ENCODE data around the gene RASD1.

Gene RASD1

DNA sequence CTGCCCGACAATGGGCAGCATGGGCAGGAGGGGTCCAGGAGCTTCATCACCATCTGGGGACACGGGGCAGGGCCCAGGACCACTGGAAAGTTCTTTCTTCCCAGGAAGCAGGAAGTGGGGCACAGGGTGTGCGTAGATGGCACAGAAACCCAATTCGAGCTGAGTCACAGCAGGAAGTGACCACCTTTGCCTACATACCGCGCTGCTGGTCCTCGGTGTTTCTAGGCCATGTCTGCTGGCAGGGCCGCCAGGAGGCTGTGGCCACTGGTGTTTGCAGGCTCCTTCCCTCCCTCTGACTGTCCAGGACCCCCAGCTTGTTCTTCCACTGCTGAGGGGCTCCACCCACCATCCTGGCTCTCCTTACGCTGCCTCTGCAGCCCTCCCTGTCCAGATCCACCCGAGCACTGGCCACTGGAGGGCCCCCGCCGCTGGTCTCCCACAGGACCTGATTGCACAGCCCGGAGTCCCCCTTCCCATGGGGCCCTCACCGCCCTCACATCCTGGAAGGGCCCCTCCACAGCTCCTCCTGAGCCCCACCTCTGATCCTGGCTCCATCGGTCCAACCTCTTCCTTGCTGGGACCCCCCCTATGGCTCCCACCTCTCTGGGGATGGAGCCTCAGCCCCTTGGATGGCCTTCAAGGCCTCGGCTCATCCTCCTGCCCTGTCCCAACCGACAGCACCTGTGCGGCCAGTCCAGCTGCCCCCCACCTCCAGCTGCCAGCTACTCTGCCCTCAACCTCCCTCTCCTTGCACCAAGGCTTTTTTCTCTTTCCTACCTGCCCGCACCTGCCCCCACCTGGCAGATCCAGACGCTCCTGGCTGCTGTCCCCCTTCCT, 14.5 kb upstream of the RASD1 start:
- no peak for DNase-seq

DNA sequence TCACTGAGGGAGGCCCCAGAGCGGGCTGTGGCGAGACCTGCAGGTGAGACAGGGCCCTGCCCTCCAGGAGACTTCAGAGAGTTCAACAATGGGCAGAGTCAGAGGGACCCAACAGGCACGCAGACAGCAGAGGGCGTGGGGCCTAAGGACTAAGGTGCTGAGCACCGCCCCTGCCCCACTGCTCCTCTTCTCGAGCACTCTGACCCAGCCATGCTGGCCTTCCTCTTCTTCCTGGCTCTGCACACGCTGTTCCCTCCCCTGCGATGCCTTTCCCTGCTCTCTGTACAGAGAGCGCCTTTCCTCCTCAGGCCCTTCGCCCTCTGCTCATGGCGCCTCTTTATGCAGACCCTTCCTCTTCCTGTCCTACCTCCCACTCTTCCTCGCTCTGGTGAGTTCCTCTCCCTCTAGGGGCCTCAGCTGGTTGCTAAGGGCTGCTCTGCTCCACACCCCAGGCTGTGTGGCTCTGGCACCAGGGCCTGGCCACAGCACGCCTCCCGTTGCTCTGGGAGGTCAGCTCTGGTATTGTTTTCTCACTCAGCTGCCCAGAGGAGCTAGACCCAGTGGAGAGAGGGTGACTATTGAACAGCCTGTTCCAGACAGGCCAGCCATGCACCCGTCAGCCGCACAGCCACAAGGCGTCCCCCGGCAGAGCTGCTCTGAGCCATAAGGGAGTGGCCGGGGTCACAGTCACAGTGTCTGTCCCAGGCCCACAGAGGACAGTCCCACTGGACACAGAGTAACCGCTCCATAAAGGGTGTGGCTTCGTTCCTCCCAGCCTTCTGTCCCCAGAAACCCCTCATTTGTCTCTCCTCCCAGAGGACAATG, 13.6 kb upstream of the RASD1 start:
- no peak for DNase-seq

DNA sequence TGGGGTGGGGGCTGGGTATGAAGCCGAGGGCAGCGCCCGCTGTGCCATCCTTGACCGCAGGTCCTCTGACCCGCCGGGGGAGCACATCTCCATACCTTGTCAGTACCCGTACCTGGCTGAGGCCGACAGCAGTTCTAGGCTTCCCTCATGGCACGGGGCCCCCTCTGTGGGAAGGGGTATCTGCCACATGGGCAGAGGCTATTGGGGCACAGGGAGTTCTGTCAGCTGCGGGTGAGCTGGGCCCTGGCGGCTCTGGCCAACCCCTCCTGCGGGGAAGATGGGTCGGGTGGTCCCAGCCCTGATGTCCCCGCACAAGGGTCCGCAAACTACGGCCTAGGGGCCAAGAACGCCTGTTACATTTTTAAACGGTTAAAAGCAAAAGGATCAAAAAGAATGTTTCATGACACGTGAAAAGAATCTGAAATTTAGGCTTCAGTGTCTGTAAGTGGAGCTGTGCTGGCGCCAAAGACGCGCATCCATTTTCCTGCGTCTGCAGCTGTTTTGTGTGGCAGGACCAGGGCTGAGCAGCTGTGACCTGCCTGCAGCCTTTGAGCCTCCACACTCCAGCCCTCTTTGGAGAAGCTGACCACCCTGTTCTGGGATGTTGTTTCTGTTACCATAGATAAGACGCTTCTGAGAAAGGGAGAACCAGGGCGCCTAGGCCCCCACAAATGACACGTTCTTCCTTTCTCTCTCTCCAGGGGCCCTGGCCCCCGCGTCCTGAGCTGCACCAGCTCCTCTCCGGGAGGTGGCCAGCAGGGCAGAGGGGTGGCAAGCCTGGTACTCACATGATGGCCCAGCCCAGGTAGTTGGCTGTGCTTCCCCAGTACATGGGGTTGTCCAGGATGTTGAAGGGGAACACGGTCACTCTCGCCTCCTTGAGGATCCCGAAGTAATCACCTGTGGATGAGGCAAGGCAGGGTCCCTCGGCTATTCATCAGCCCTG, 12.7 kb upstream of the RASD1 start:
- DNase-seq, result no peak

DNA sequence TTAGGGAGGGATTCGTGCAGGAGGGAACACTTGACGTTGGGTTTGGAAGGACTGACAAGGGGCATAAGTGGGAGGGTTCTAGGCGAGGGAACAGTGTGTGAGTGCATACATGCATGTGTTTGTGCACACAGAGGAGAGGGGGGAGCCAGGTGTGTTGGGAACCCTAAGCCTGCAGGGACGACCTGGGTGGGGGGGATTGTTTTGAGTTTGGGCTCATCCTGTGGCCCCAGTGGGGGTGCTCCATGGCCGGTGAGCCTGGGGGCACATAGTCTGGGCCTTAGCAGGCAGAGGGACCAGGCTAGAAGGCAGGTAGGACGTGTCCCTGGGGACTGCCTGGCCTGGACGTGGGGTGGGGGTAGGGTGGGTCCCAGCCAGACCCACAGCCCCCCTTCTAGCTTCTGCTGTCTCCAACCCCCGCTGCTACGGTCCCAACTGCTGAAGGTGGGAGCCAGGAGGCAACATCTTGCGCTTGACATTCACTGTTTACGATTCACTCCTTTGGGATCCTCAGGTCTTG, 11.9 kb upstream of the RASD1 start:
- DNase-seq, result no peak

DNA sequence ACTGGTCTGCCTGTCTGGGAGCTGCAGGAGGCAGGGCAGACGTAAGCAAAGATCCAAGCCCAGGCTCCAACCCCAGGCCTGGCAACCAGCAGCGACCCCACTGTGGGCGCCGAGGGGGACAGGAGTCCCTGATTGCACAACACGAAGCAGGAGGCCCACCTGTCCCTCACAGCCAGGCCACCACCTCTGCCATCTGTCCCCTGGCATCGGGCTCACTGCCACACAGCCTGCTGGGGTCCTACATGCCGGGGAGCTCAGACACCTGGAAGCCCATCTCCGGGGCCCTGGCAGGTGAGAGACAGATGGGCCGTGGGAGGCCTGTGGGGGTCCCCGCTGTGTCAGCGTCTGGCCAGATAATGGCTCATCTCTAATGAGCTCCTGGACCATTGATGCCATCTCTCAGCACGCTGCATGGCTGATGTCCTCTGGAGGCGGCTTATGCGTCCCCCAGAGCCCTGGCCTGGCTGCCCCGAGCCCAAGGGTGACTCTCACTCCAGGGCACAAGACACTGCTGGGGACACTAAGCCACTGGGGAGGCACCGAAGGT, 11.3 kb upstream of the RASD1 start:
- no peak for DNase-seq

DNA sequence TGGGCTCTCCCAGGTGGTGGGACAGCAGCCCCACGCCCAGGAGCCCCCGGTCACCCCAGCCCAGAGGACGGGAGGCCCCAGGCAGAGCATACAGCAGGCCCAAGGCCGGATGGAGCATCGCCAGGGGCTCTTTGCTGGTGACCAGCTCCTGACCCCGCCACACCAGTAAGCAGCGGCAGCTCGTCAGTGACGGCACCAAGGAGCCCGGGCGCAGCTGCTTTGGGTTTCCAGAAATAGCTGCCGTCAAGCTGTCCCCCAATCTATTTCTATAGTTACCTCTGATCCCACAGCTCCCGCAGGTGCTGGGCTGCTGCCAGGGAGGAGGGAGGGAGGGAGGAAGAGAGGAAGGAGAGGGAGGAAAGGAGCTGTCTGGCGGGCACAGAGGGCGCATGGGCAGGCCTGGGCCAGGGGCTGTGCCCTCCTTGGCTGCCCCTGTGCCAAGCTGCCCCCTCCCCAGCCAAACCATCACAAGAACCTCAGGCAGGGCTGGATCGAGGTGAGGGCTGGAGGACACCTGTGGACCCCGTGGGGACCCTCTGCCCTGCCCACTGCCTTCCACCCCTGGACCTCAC, 10.8 kb upstream of the RASD1 start:
- no peak for DNase-seq

DNA sequence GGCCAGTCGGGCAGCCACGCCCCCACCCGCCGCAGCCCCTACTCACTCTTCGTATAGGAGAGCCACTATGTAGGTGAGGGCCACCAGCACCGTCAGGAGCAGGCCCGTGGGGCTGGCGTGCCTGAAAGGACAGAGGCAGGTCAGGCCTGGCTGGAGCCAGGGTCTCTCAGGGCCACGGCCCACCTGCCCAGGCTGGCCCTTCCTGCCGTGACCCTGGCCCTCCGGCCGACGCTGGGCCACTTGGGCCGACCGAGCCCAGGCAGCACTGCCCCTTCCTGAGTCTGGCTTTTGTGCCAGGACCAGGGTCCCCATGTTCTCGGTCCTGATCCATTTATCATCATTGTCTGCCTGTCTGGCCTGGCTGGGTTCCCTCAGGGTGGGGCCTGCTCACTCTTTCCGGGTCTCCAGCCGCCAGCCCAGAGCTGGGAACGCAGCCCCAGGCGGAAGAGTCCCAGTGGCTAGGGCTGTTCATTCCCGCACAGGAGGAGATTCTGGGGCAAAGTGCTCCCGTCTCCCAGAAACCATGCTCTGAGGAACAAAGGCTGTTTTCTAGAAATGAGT, 10.1 kb upstream of the RASD1 start:
- DNase-seq, result no peak

DNA sequence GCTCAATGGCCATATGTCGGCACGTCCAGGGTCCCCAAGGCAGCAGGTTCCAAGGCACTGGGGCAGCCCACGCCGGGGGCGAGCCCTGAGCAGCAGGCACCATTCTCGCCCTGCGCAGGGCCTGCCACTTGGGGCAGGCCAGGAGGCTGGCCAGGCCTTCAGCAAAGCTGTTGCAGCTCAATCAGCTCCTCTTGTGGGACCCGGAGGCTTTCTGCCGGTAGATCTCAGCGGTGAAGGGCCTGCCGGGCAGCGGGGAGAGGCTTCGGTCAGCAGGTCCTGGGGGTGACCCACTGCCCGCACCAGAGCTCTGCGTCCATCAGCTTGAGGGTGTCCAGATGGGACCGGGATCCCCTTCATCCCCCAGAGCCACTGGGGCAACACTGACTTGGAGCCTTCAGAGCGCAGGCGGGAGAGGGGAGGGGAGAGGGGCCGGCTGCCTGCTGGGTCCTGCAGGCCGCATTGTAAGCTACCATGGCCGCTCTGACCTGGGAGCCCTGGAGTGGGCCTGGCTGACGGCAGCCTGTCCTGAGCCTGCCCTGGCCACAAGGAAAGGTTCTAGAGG, 9.5 kb upstream of the RASD1 start:
- DNase-seq, result no peak

DNA sequence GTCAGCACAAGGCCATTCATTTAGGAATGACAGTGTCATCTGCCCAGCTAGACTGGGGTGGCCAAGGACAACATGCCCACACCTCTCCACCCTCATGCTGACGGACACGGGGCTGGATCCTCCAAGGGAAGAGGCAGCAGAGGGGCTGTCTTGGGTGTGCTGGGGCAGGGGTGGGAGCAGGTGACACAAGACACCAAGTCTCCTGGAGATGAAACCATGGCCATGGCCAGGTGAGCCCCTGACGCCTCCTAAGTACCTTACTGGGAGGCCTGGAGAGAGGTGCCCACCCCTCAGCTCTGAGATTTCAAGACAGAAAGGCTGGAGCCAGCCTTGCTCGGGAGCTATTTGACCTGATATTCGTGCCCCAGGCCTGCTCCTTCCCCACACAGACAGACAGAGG, 9.0 kb upstream of the RASD1 start:
- no peak for DNase-seq

DNA sequence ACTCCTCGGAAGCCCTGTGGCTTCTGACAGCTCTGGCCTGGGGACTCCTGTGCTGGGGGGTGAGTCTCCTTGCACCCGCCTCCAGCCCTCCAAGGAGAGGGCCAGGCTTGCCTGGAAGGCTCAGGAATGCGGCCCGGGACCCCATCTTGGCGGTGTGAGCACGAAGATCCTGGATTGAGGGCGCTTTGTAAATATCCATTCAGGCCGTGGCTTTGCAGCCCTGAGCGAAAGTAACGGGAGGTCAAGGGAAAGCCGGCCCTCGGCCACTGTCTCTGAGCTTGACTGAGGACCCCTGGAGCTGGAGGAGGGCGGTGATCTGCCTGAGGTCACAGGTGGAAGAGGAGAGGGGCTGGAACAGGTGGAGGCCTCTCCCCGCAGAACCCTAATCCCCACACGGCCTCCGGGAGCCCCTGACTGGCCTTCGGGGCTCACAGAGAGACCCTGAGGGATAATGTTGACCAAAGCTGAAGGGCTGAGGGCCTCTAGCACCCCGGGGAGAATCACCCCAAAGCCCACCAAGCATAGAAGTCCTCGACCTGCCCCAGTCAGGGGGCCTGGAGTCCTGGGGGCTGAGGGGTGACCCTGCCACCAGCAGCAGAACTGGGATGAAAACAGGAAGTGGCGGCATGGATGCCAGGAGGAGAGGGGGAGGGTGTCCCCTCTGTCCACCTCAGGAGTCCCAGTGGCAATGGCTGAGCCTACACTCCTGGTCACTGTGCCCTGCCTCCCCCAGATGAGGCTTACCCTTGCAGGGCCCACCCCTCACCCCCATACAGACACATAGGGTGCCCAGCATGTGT, 8.3 kb upstream of the RASD1 start:
- no peak for DNase-seq

DNA sequence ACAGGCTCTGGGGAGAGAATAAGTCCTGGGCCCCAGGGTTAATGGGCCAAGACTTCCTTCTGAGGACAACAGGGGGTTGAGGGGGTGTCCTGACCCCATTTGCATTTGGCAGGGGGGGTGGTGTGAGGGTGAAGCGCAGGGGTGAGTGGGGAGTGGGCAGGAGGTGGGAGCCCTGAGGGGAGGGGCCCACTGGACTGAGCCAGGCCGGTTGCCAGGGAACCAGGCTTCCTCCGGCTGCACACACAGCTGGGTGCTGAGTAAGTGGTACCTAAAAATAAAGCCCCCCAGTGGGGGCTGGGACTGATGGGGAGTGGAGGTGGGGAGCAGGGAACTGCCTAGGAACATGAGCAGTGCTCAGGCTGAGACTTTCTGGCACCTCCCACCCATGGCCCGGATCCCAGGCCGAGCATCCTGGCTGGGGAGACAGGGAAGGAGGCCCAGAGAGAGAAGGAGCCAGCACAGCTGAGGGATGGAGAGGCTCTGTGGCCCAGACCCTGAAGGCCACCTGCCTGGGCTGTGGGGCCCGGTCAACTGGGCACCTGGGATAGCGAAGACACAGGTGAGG, 7.5 kb upstream of the RASD1 start:
- DNase-seq, result no peak

DNA sequence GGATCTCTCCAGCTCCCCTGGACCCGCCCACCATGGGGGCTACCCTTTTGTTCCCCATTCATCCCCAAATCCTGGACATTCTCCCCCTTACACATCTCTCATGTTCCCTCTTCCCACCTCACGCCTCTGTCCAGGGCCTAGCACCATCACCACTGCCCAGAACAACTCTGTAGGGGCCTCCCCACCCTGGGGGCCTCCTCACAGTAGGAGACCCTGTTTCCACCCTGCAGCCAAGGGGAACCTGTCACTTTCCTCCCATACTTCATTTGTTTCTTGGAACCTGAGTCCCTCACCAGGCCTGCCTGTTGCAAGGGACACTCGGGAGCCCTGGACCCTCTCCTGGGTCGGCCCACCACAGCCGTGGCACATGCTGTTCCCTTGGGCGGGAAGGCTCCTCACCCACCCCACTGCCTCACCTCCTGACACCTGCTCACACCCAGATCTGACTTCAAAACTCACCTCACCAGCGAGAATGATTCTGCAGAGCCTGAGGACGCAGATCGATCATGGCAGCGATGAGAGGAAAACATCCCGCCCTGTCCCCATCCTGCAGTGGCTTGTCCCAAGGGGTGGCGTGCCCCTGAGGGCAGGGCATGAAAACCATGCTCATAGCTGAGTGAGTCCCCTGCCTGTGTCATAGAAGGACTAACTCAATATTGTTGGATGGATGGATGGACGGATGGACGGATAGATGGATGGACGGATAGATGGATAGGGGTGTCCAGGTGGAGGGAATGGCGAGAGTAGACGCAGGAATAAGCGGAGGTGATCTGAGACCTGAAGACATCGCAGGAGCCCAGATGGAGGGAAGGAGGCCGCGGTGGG, 6.8 kb upstream of the RASD1 start:
- DNase-seq, result no peak

DNA sequence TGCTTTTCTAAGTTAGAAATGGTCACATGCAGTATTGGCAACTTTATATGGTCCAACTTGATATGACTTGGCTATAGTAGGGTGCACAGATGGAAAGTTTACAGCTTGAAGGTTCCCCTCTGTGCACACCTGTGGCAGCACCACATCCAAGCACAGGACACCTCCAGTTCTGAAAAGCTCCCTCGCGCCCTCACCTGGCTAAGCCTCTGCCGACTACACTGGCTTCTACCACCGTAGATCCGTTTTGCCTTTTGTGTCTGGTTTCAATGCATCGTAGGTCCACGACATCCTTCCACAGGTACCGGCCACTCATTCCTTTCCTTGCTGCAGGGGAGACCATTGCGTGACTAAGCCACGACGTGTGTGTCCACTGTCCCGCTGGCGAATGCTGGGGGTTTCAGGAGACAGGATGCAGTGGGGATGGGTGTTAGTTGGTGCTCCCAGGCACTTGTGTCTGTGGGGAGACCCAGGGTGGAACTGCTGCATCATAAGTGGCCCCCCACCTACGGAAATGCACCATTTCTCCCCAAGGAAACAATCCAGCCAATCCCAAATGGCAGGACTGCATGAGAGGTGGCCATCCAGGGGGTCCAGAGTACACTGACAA, 4.9 kb upstream of the RASD1 start:
- DNase-seq, result no peak

DNA sequence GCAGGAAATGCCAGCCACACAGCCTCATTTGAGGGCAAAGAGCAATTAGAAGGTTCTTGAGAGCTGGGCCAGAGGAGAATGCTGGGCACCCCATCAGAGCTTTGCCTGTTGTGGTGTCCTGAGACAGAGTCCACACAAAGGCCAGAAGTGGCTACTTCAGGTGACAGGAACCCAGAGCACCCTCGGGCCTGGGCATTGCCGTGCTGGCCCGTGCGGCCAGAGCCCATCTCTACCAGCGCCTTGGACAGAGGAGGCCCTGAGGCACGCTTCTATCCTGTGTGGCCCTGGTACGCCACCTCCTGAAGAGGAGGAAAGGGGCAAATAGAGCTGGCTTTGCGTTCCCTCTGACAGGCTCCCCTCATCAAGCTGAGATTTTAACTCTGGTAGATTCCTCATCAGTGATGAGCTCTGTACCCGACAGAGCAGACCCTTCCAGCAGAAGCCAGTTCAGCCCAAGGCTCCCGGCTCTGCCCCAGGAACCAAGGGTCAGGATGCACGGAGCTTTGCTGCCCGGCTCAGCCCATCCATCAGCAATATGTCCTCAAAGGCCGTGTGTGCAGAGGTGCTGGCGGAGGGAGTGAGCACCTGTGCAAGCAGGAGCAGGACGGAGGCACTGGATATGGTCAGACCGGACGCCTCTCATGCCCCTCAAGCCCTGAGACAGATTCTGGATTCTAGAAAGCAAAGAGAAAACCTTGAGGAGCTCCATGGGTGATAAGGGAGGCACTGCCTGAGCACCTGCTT, 3.4 kb upstream of the RASD1 start:
- DNase-seq, result no peak

DNA sequence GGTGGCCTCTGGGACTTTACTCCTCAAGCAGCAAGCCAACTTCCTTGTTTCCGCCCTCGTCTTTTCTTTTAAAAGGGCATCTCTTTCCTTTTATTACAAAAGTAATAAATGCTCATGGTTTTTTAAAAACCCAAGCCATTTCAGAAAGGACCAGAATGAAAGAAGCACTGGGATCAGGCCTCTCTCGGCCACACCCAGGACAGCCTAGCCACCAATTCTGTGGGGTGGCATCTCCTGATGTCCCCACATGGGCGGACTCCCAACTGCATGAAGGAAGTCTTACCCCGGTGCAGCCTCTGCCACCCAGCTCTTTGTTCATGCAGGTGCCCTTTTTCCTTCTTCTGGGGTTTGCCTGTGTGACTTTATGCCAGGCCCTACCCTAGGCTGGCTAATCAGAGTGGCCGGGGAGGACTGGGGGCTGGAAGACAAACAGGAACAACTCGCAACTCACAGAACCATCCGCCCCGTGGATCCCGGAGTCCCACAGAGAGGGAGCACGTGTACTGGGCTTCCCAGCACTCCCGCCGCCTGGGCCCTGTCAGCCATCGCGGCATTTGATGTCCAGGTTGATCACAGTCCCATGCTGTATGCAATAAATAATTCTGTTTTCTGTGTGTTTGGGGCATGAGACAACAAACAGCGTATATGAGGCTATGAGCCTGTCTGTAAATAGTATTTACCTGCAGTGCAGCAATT, 2.6 kb upstream of the RASD1 start:
- DNase-seq, result no peak

DNA sequence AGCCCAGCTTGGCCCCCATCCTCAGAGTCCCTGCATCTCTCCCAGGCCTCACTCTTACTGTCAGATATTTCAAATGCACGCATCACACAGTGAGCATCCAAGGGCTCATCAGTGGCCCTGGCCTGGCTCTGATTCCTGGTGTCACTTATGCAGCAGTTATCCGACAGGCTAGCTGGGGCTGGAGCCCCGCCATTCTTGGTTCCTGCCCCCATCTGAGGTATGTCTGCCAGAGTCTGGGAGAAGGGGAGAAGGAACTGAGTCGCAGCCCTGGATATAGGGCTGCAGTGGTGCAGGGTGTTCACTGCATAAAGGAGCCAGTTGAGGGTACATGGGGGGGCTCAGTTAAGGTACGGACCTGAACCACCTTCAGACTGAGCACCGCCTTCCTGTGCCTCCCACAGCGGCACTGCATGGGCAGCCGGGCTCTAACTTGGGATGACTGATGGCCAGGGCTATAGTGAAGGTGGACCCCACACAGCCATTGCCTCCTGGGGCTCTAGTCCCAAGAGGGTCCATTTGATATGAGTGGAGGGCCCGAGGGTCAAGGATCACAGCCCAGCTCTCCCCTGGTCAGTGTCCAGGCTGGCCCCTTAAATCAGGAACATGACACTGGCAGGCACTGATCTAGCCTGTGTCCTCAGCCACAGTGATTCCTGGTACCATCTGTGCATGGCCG, 1.8 kb upstream of the RASD1 start:
- DNase-seq, result no peak

Measured in fibroblast of skin of scalp (primary cell).